Measurements from ENCODE around the gene RCOR1. TPM values are rescaled to one million over a fixed set of nuclear protein-coding genes. Genes with fewer than 3 reads are reported as not detected.
"Not testable (repeated sequence)": the region's sequence is repeated elsewhere in the genome, so short reads cannot be mapped to it uniquely, and the experiment has no call there.

Gene RCOR1
- total RNA-seq, 1 experiment from 2014 or later: 15.1 TPM

- peak; percentile 50 for DNase-seq (ENCODE audit: low read depth)
These were observed 794 bp downstream of the RCOR1 start for GRCh38 chr14:102593061-102593824.

- DNase-seq (ENCODE audit: low read depth): no peak
These were observed 1.3 kb downstream of the RCOR1 start for GRCh38 chr14:102593825-102594137.

GRCh38 chr14:102594514-102595175 lies 2.2 kb downstream of the RCOR1 start:
- DNase-seq (ENCODE audit: low read depth): peak; percentile 63

- DNase-seq (ENCODE audit: low read depth): no peak
These were observed 9.0 kb downstream of the RCOR1 start for GRCh38 chr14:102601378-102601925.

- no peak for DNase-seq (ENCODE audit: low read depth)
These were observed 10.2 kb downstream of the RCOR1 start for GRCh38 chr14:102602421-102603292.

GRCh38 chr14:102603293-102603907 lies 11.0 kb downstream of the RCOR1 start:
- DNase-seq (ENCODE audit: low read depth): no peak

GRCh38 chr14:102604183-102604582 lies 11.7 kb downstream of the RCOR1 start:
- no peak for DNase-seq (ENCODE audit: low read depth)

- DNase-seq (ENCODE audit: low read depth): peak; percentile 60
These were observed 12.6 kb downstream of the RCOR1 start for GRCh38 chr14:102605029-102605428.

- no peak for DNase-seq (ENCODE audit: low read depth)
These were observed 13.8 kb downstream of the RCOR1 start for GRCh38 chr14:102606296-102606695.

GRCh38 chr14:102608064-102608446 lies 15.6 kb downstream of the RCOR1 start:
- no peak for DNase-seq (ENCODE audit: low read depth)

GRCh38 chr14:102610968-102611811 lies 18.7 kb downstream of the RCOR1 start:
- DNase-seq (ENCODE audit: low read depth): no peak

GRCh38 chr14:102616318-102616717 lies 23.9 kb downstream of the RCOR1 start:
- no peak for DNase-seq (ENCODE audit: low read depth)

- no peak for DNase-seq (ENCODE audit: low read depth)
These were observed 24.4 kb downstream of the RCOR1 start for GRCh38 chr14:102616799-102617198.

- not testable (repeated sequence) for DNase-seq (ENCODE audit: low read depth)
These were observed 26.6 kb downstream of the RCOR1 start for GRCh38 chr14:102619012-102619411.

- peak; percentile 90 for DNase-seq (ENCODE audit: low read depth)
These were observed 28.0 kb downstream of the RCOR1 start for GRCh38 chr14:102620413-102620812.

- DNase-seq (ENCODE audit: low read depth): no peak
These were observed 29.9 kb downstream of the RCOR1 start for GRCh38 chr14:102622262-102622885.

GRCh38 chr14:102624666-102625065 lies 32.2 kb downstream of the RCOR1 start:
- no peak for DNase-seq (ENCODE audit: low read depth)

- no peak for DNase-seq (ENCODE audit: low read depth)
These were observed 33.3 kb downstream of the RCOR1 start for GRCh38 chr14:102625564-102626296.

GRCh38 chr14:102626530-102626929 lies 34.1 kb downstream of the RCOR1 start:
- DNase-seq (ENCODE audit: low read depth): no peak

- no peak for DNase-seq (ENCODE audit: low read depth)
These were observed 36.6 kb downstream of the RCOR1 start for GRCh38 chr14:102629011-102629444.

Measured in M059J (cell line).